PFSK-1 (cell line): ENCODE measurements around the gene INTS6.

ENCODE experiments used
- FOXP2 ChIP-seq: optimal IDR thresholded peaks from 2 replicates; pipeline ENCODE3; 2011; ENCODE audit warnings: borderline replicate concordance, control low read depth, inconsistent platforms; ENCODE audit not compliant: insufficient read depth; ENCODE audit errors: extremely low read length, extremely low read depth
- POLR2AphosphoS5 ChIP-seq: IDR thresholded peaks from 2 replicates; pipeline ENCODE4 v1.6.1; 2012; ENCODE audit warnings: low read depth, mild to moderate bottlenecking, control low read depth, low read length, moderate library complexity
- SIN3A ChIP-seq: IDR thresholded peaks from 2 replicates; pipeline ENCODE4 v1.6.1; 2012; ENCODE audit warnings: mild to moderate bottlenecking, low read length, moderate library complexity, borderline replicate concordance; ENCODE audit not compliant: insufficient read depth
- TAF1 ChIP-seq: IDR thresholded peaks from 2 replicates; pipeline ENCODE4 v1.6.1; 2012; ENCODE audit warnings: low read length, control low read depth, borderline replicate concordance; ENCODE audit not compliant: insufficient read depth
- TF ChIP-seq, protein P1 (sequence below), 2 experiments: IDR thresholded peaks; 2 replicates each; pipeline versions ENCODE4 v1.6.1 to v1.8.0; 2011 to 2012; ENCODE audit warnings: low read depth in 2 of 2, low read length in 2 of 2, control low read depth in 1 of 2, inconsistent platforms in 1 of 2, mild to moderate bottlenecking in 1 of 2, moderate library complexity in 1 of 2; ENCODE audit not compliant: insufficient read depth in 1 of 2

INTS6 gene

DNA sequence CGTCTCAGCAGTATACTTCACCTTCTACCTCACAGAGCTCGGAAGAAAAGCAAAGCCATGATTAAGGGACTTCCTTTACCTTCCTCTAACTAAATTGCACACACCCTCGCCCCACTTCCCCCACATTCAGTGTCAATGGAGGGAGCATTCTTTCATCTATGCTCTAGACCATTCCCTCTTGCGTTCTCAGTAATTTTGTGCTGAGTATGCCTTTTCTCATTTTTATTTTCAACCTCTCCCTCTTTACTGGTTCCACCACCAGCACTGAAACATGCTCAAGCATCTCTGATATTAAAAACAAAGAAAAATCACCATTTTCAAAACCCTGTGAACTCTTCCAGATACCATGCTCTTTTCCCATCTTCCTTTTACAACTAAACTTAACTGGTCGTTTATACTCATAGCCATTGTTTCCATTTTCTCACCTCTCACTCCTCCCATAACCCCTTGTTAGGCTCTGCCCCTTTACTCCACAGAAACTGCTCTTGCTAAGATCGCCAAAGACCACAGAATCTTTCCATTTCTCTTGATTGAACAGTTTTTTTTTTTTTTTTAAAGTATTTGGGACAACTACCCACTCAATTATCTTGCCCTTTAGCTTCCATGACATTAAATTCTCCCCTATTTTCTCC lies 81.0 kb downstream of the INTS6 start:
- TF ChIP-seq FOXP2 (no peak), SIN3A (no peak), TAF1 (no peak), POLR2AphosphoS5 (no peak)

GRCh38 chr13:51370811-51371210 lies 82.0 kb downstream of the INTS6 start:
- TF ChIP-seq TAF1, result no peak
- no peak for TF ChIP-seq POLR2AphosphoS5
- no peak for TF ChIP-seq SIN3A

GRCh38 chr13:51370116-51370515 lies 82.7 kb downstream of the INTS6 start:
- TF ChIP-seq TAF1, result no peak
- TF ChIP-seq, protein P1, sequence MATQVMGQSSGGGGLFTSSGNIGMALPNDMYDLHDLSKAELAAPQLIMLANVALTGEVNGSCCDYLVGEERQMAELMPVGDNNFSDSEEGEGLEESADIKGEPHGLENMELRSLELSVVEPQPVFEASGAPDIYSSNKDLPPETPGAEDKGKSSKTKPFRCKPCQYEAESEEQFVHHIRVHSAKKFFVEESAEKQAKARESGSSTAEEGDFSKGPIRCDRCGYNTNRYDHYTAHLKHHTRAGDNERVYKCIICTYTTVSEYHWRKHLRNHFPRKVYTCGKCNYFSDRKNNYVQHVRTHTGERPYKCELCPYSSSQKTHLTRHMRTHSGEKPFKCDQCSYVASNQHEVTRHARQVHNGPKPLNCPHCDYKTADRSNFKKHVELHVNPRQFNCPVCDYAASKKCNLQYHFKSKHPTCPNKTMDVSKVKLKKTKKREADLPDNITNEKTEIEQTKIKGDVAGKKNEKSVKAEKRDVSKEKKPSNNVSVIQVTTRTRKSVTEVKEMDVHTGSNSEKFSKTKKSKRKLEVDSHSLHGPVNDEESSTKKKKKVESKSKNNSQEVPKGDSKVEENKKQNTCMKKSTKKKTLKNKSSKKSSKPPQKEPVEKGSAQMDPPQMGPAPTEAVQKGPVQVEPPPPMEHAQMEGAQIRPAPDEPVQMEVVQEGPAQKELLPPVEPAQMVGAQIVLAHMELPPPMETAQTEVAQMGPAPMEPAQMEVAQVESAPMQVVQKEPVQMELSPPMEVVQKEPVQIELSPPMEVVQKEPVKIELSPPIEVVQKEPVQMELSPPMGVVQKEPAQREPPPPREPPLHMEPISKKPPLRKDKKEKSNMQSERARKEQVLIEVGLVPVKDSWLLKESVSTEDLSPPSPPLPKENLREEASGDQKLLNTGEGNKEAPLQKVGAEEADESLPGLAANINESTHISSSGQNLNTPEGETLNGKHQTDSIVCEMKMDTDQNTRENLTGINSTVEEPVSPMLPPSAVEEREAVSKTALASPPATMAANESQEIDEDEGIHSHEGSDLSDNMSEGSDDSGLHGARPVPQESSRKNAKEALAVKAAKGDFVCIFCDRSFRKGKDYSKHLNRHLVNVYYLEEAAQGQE (IDR thresholded peaks at IDR 0.05; ENCODE audit: insufficient read depth in 1 of 2, low read depth in 2 of 2, low read length in 2 of 2), result no peak
- TF ChIP-seq POLR2AphosphoS5, result no peak
- TF ChIP-seq FOXP2, result no peak
- TF ChIP-seq SIN3A, result no peak

GRCh38 chr13:51364404-51365008 lies 88.3 kb downstream of the INTS6 start:
- no peak for TF ChIP-seq TAF1
- no peak for TF ChIP-seq SIN3A
- no peak for TF ChIP-seq FOXP2
- TF ChIP-seq, protein P1 (IDR thresholded peaks at IDR 0.05; ENCODE audit: insufficient read depth in 1 of 2, low read depth in 2 of 2, low read length in 2 of 2), result no peak
- TF ChIP-seq POLR2AphosphoS5, result no peak

DNA sequence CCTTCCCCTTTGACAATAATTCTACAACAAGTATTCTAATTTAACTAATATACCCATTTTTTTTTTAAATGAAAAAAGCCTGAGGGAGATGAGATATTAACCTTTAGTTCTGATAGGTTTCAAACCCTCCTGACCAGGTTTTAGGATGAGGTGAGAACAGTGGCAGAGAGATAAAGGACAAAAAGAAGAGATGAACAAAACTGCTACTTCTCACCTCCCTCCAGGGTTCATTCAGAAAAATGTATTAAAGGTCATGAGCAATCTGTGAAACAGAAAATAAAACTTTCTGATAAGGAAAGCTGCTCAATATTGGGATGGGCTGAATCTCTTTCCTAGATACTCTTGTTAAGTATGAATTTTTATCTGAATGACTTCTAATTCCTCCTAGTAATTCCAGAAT lies 89.2 kb downstream of the INTS6 start:
- TF ChIP-seq TAF1 (no peak), FOXP2 (no peak), POLR2AphosphoS5 (no peak), SIN3A (no peak)
- TF ChIP-seq, protein P1 (IDR thresholded peaks at IDR 0.05; ENCODE audit: insufficient read depth in 1 of 2, low read depth in 2 of 2, low read length in 2 of 2), result no peak

DNA sequence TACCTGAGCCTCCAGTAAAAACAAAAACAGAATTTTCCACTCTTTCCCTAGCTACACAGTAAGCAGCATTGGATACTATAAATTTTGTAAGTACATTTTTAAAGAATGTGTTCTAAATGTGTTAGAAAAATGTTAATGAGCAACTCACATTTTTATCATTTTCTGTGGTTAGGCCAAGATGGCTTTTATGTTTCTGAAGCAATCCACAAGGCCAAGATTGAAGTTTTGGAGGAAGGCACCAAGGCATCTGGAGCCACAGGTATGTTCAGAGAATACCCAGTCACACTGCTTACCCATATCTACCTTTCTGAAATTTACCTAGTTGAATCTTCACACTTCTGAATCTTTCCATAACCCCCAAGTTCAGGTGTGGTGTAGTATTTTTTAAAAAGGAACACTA lies 91.7 kb downstream of the INTS6 start:
- TF ChIP-seq, protein P1 (IDR thresholded peaks at IDR 0.05; ENCODE audit: insufficient read depth in 1 of 2, low read depth in 2 of 2, low read length in 2 of 2), result no peak
- no peak for TF ChIP-seq SIN3A
- no peak for TF ChIP-seq POLR2AphosphoS5
- TF ChIP-seq FOXP2, result no peak
- no peak for TF ChIP-seq TAF1
